Progenitor cell of endocrine pancreas (in vitro differentiated cells): ENCODE data around the gene GATA6. TPM values are rescaled to one million over a fixed set of nuclear protein-coding genes. Genes with fewer than 3 reads are reported as not detected.

Experiments
- DNase-seq: peaks from one replicate; pipeline ENCODE4 v3.0.0; 2021; ENCODE audit warnings: low spot score; ENCODE audit not compliant: unreplicated experiment
- H3K27ac Mint-ChIP-seq: 2 replicates; pipeline ENCODE4 v1.8.0; 2021; ENCODE audit warnings: mild to moderate bottlenecking, moderate library complexity, mixed read lengths
- H3K27me3 Mint-ChIP-seq: 2 replicates; pipeline ENCODE4 v1.8.0; 2021; ENCODE audit warnings: mixed read lengths
- H3K36me3 Mint-ChIP-seq: 2 replicates; pipeline ENCODE4 v1.8.0; 2022; ENCODE audit warnings: mixed read lengths; ENCODE audit not compliant: insufficient read depth
- H3K4me1 Mint-ChIP-seq: 2 replicates; pipeline ENCODE4 v1.8.0; 2021; ENCODE audit warnings: low read depth, mixed read lengths
- H3K4me3 Mint-ChIP-seq: 2 replicates; pipeline ENCODE4 v1.8.0; 2021; ENCODE audit warnings: low read depth, mild to moderate bottlenecking, moderate library complexity, mixed read lengths
- H3K9me3 Mint-ChIP-seq: 2 replicates; pipeline ENCODE4 v1.8.0; 2021; ENCODE audit warnings: low read depth, mixed read lengths
- total RNA-seq: library from RNA; stranded (reverse); gene quantifications from 2 replicates; pipeline ENCODE4 v1.2.1, GENCODE V29; 2021
- TF ChIP-seq, protein P1 (sequence below): fragments of 200-600 bp; sonication (generic); IDR thresholded peaks from one replicate; pipeline ENCODE4 v1.5.0; 2021; ENCODE audit warnings: antibody characterized with exemption, mild to moderate bottlenecking; ENCODE audit not compliant: unreplicated experiment

GATA6 gene
- total RNA-seq, 1 donor from 2014 or later = 112 TPM

DNA sequence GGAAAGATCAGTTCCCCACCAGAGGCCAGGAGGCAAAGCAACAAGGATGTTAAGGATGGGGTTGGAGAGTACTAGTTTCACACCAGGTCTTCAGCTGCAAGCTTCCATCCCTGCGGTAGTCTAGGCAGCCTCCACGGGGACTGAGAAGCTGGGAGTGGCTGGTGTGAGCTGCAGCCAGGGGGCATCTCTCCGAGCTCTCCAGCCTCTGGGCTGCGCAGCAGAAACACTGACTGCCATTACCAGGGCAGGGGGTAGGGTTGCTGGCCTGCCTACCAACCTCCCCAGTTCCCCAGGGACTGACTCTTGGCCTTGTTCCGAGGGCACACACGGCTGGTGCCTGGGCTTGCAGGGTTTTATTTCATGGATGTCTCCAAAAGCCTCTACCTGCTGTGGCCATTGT is 15.9 kb downstream of the GATA6 start:
- H3K4me3 Mint-ChIP-seq = no peak overlapping the region
- TF ChIP-seq, protein P1, sequence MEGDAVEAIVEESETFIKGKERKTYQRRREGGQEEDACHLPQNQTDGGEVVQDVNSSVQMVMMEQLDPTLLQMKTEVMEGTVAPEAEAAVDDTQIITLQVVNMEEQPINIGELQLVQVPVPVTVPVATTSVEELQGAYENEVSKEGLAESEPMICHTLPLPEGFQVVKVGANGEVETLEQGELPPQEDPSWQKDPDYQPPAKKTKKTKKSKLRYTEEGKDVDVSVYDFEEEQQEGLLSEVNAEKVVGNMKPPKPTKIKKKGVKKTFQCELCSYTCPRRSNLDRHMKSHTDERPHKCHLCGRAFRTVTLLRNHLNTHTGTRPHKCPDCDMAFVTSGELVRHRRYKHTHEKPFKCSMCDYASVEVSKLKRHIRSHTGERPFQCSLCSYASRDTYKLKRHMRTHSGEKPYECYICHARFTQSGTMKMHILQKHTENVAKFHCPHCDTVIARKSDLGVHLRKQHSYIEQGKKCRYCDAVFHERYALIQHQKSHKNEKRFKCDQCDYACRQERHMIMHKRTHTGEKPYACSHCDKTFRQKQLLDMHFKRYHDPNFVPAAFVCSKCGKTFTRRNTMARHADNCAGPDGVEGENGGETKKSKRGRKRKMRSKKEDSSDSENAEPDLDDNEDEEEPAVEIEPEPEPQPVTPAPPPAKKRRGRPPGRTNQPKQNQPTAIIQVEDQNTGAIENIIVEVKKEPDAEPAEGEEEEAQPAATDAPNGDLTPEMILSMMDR = no peak
- H3K27ac Mint-ChIP-seq = peak overlapping the region; percentile 81
- H3K4me1 Mint-ChIP-seq = peaks cover 47% of the 10 kb centered on the region
- no peaks in the 10 kb centered on the region for H3K27me3 Mint-ChIP-seq
- peaks cover 42% of the 10 kb centered on the region for H3K36me3 Mint-ChIP-seq
- DNase-seq = no peak
- H3K9me3 Mint-ChIP-seq = no peaks in the 10 kb centered on the region

DNA sequence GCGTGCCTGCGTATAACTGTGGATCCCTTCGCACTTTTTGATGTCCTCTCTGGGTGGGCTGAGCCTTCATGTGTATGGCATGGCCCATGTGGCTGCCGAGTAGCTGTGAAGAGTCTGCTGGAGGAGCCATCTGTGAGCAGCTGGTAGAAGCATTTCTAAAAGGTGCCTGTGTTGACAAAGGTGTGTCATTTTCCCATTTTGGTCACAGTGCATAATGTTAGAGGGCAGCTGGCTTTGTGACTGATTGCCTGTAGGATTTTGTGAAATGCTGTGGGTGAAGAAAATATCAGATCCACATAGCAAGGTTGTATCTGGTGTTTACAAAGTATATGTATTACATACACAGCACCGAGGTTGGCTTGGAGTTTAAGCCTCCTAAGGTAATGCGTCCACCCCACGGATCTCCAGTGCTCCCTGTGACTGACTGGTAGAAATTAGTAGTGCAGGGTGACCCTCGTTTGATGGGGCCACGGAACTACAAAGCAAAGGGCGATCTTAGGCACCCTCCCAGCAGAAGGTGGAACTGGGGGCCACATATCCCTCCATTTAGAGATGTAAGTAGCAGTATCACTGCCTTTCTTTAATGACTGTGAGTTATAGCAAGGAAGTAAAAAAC is 16.5 kb downstream of the GATA6 start:
- Mint-ChIP-seq H3K27me3 (no peaks in the 10 kb centered on the region), H3K9me3 (no peaks in the 10 kb centered on the region), H3K4me1 (peaks cover 50% of the 10 kb centered on the region), H3K36me3 (peaks cover 42% of the 10 kb centered on the region), H3K27ac (peak overlapping the region; percentile 81), H3K4me3 (no peak overlapping the region)
- TF ChIP-seq, protein P1 = no peak
- no peak for DNase-seq

DNA sequence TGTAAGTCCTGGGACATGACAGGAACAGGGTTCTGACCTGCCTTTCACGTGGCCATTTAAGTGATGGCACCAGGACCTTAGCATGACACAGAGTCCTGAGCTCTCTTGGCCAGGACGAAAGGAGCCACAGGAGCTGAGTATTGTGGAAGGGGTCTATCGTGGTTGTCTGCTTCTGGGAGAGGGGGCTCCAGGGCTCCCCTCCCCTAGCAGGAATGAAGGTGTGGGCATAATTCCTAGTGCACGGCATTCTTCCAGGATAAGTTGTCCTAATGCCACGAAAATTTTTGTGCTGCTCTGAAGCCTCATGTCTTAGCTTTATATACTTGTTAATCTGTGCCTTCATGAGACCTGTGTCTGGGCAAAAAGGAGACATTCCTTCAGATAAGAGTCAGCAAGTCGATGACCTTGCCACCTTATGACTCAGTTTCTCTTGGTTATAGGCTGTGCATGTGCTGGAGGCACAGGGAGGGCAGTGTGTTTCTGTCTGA is 17.1 kb downstream of the GATA6 start:
- Mint-ChIP-seq H3K9me3 (no peaks in the 10 kb centered on the region), H3K36me3 (peaks cover 39% of the 10 kb centered on the region), H3K4me1 (peaks cover 50% of the 10 kb centered on the region), H3K27me3 (no peaks in the 10 kb centered on the region), H3K27ac (peak overlapping the region; percentile 64), H3K4me3 (no peak overlapping the region)
- no peak for DNase-seq
- TF ChIP-seq, protein P1 = no peak

DNA sequence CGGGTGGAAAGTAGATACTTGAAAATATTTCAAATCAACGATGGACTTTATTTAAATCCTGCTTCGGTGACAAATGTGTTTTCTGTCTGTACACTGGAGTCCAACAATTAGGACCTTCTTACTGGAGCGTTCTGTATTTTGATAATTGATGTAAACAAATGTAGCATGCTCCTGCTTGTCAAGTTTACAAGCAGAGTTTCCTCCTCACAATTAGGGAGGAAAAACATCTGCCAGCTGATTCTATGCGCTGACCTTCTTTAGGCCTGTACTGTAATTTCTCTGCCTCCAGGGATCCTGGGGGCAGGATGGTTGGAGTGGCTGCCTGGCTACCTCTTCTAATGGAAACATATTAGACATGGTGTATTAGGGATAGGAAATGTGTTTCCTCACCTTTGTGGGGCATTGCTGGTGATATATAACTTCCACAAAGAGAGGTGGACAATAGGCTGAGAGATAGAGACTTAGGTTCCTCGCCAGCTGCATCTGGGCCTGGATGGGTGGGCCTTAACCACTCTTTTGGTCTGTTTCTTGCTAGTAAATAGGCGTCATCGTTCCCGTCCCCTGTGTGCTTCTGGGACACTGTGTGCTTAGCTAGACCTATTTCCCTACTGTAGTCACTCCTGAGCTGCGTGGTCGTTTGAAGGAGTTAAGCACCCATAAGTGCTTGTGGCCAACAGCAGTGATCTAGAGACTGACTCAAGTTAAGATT is 19.3 kb downstream of the GATA6 start:
- peak overlapping the region; percentile 43 for H3K27ac Mint-ChIP-seq
- peaks cover 60% of the 10 kb centered on the region for H3K4me1 Mint-ChIP-seq
- H3K4me3 Mint-ChIP-seq = no peak overlapping the region
- no peaks in the 10 kb centered on the region for H3K9me3 Mint-ChIP-seq
- peaks cover 34% of the 10 kb centered on the region for H3K36me3 Mint-ChIP-seq
- TF ChIP-seq, protein P1 = no peak
- no peak for DNase-seq
- no peaks in the 10 kb centered on the region for H3K27me3 Mint-ChIP-seq

DNA sequence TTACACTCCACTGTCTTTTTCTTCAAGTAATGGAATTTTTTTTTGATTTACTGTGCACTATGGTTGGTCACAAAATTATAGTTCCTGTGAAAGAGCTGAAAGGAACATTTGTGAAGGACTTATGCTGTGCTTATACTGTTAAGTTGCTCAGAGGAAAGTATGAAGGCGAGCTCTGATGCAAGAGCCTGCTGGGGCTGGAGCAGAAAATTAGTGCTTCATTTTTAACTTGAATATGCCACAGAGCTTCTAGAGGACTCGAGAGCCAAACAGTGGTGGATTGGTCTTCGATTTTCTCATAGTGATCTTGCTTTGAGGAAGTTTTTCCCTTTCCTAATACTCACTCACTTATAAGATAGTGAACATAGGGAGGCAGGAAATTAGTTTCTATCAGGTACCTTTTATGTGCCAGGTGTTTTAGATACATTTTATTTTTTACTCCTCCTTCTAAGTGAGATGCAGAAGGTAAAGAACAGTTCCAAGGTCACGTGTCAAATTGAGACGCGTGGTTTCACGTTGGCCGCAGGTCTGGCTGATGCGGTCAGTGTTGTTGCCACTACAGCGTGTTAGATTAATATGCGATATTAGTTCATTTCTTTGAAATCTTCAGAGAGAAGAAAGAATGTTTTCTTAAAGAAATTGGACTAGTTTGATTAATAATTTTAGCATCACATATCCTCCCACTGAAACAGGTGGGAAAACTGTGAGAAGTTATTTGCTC is 20.2 kb downstream of the GATA6 start:
- H3K4me1 Mint-ChIP-seq = peaks cover 66% of the 10 kb centered on the region
- no peaks in the 10 kb centered on the region for H3K9me3 Mint-ChIP-seq
- no peak overlapping the region for H3K4me3 Mint-ChIP-seq
- no peaks in the 10 kb centered on the region for H3K27me3 Mint-ChIP-seq
- peak overlapping the region; percentile 73 for H3K27ac Mint-ChIP-seq
- peaks cover 34% of the 10 kb centered on the region for H3K36me3 Mint-ChIP-seq
- TF ChIP-seq, protein P1 = no peak
- no peak for DNase-seq
